GM10248 (cell line): ENCODE measurements around the gene TM7SF2.
A peak's percentile ranks its signal among the peaks of the same experiment; 100 is the strongest.

ENCODE experiments used
- CTCF ChIA-PET: fragments of 300-600 bp; sonication (Branson Sonifier 250); formaldehyde crosslinking; extraction: SDS; loops from one replicate; lab custom pipeline; 2021; ENCODE audit warnings: antibody characterized with exemption; lab: Yijun Ruan, JAX
- POLR2A ChIA-PET: fragments of 350-650 bp; sonication (Branson Sonifier 250); formaldehyde crosslinking; extraction: SDS; loops from one replicate; lab custom pipeline; 2020; ENCODE audit warnings: antibody characterized with exemption; lab: Yijun Ruan, JAX
- DNase-seq: peaks from one replicate; pipeline ENCODE4 v3.0.0; 2012; ENCODE audit errors: extremely low spot score
- CTCF ChIP-seq: IDR thresholded peaks from 2 replicates; pipeline ENCODE4 v1.5.1; 2012; ENCODE audit warnings: mild to moderate bottlenecking, low read depth; ENCODE audit errors: extremely low read depth, missing control alignments, control extremely low read depth

TM7SF2 gene

GRCh38 chr11:65132988-65133700 lies 21.5 kb downstream of the TM7SF2 start:
- ChIA-PET CTCF (interaction anchor here (1.7 to 4.6 kb wide), 3 partner anchors 11 to 23 kb away, joined by 4 to 22 read pairs (median 17); partner anchors contain the start of genes FAU, MRPL49 and TM7SF2), POLR2A (interaction anchor here (2.9 kb wide), 1 partner anchor 11 kb away, joined by 10 read pairs; the partner anchor contains the start of genes FAU and MRPL49)
- TF ChIP-seq CTCF = no peak
- DNase-seq = peak; percentile 71

- DNase-seq = no peak
- TF ChIP-seq CTCF = no peak
- ChIA-PET POLR2A (interaction anchor here (2.9 kb wide), 1 partner anchor 11 kb away, joined by 10 read pairs; the partner anchor contains the start of genes FAU and MRPL49), CTCF (interaction anchor here (1.7 to 4.6 kb wide), 4 partner anchors 12 to 23 kb away, joined by 4 to 22 read pairs (median 13); partner anchors contain the start of genes FAU, MRPL49, TM7SF2 and ZNHIT2)
Observed at GRCh38 chr11:65133724-65134123, 22.1 kb downstream of the TM7SF2 start.

GRCh38 chr11:65134240-65134951 lies 22.7 kb downstream of the TM7SF2 start, which contains the start of gene SYVN1:
Gene SYVN1 (minus strand): TSS chr11:65134519. CDS start chr11:65133601, 918 bp downstream.
- peak; percentile 92 for DNase-seq
- no peak for TF ChIP-seq CTCF
- POLR2A ChIA-PET = interaction anchor here (0.6 to 2.9 kb wide), 5 partner anchors 8 to 275 kb away, joined by 3 to 10 read pairs (median 3); partner anchors contain the start of genes FAU and MRPL49
- CTCF ChIA-PET = interaction anchor here (1.0 to 4.6 kb wide), 12 partner anchors 9 to 195 kb away, joined by 3 to 22 read pairs (median 5); partner anchors contain the start of genes CAPN1, FAU, MRPL49 and TM7SF2

GRCh38 chr11:65134952-65135632 lies 23.4 kb downstream of the TM7SF2 start:
- CTCF ChIA-PET = interaction anchor here (1.0 to 4.6 kb wide), 12 partner anchors 10 to 195 kb away, joined by 3 to 22 read pairs (median 5); partner anchors contain the start of genes CAPN1, FAU, MRPL49 and TM7SF2
- POLR2A ChIA-PET = interaction anchor here (0.5 to 2.9 kb wide), 7 partner anchors 9 to 845 kb away, joined by 3 to 10 read pairs (median 3); partner anchors contain the start of genes FAU and MRPL49

GRCh38 chr11:65135633-65136145 lies 24.0 kb downstream of the TM7SF2 start:
- POLR2A ChIA-PET = interaction anchor here (0.5 to 2.9 kb wide), 6 partner anchors 13 to 845 kb away, joined by 3 to 10 read pairs (median 4); partner anchors contain the start of genes FAU and MRPL49
- no peak for TF ChIP-seq CTCF
- CTCF ChIA-PET = interaction anchor here (0.9 to 4.6 kb wide), 11 partner anchors 10 to 194 kb away, joined by 3 to 22 read pairs (median 5); partner anchors contain the start of genes TM7SF2 and ZNHIT2
- no peak for DNase-seq

More at GRCh38 chr11:65134952-65135632, 23.4 kb downstream of the TM7SF2 start:
- peak; percentile 95 for DNase-seq
- no peak for TF ChIP-seq CTCF
